Mononuclear cell (primary cell): ENCODE measurements around the gene BSN. TPM values are rescaled to one million over a fixed set of nuclear protein-coding genes. Genes with fewer than 3 reads are reported as not detected.

Experiments
- H3K27me3 ChIP-seq: 2 replicates; pipeline ENCODE4 v1.6.0; 2011; ENCODE audit warnings: low read length, control low read depth; ENCODE audit not compliant: insufficient read depth
- H3K4me1 ChIP-seq: 2 replicates; pipeline ENCODE4 v1.5.1; 2011; ENCODE audit warnings: mild to moderate bottlenecking, low read length, control low read depth; ENCODE audit not compliant: insufficient read depth
- H3K4me3 ChIP-seq: 2 replicates; pipeline ENCODE4 v1.5.1; 2011; ENCODE audit warnings: mild to moderate bottlenecking, low read length, moderate library complexity
- H3K9me3 ChIP-seq: 2 replicates; pipeline ENCODE4 v1.5.1; 2011; ENCODE audit warnings: low read depth, mild to moderate bottlenecking, control low read depth, low read length
- total RNA-seq: library from RNA; depleted of rRNA; stranded (reverse); fragments of >200 nt; gene quantifications from one replicate; pipeline ENCODE4 v1.2.3, GENCODE V29; 2012

Gene BSN
- total RNA-seq, 1 donor = under 0.01 TPM

- Histone ChIP-seq H3K9me3 (no peaks in the 10 kb centered on the region), H3K27me3 (no peaks in the 10 kb centered on the region), H3K4me1 (no peaks in the 10 kb centered on the region), H3K4me3 (no peak overlapping the region)
Measured at GRCh38 chr3:49531218-49531617, 23.1 kb upstream of the BSN start.

DNA sequence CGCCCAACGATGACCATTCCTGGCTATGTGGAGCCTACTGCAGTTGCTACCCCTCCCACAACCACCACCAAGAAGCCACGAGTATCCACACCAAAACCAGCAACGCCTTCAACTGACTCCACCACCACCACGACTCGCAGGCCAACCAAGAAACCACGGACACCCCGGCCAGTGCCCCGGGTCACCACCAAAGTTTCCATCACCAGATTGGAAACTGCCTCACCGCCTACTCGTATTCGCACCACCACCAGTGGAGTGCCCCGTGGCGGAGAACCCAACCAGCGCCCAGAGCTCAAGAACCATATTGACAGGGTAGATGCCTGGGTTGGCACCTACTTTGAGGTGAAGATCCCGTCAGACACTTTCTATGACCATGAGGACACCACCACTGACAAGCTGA, 22.6 kb upstream of the BSN start:
- H3K4me3 ChIP-seq = no peak overlapping the region
- no peaks in the 10 kb centered on the region for H3K4me1 ChIP-seq
- H3K9me3 ChIP-seq = no peaks in the 10 kb centered on the region
- H3K27me3 ChIP-seq = no peaks in the 10 kb centered on the region

GRCh38 chr3:49533031-49533430, 21.2 kb upstream of the BSN start:
- no peaks in the 10 kb centered on the region for H3K27me3 ChIP-seq

GRCh38 chr3:49533786-49534519, 20.3 kb upstream of the BSN start:
- H3K4me3 ChIP-seq = no peak overlapping the region
- no peaks in the 10 kb centered on the region for H3K27me3 ChIP-seq
- no peaks in the 10 kb centered on the region for H3K4me1 ChIP-seq
- no peaks in the 10 kb centered on the region for H3K9me3 ChIP-seq

More at GRCh38 chr3:49533031-49533430, 21.2 kb upstream of the BSN start:
- Histone ChIP-seq H3K9me3 (no peaks in the 10 kb centered on the region), H3K4me3 (no peak overlapping the region), H3K4me1 (no peaks in the 10 kb centered on the region)

GRCh38 chr3:49534581-49535441, 19.5 kb upstream of the BSN start:
- Histone ChIP-seq H3K4me1 (no peaks in the 10 kb centered on the region), H3K9me3 (no peaks in the 10 kb centered on the region), H3K4me3 (no peak overlapping the region), H3K27me3 (no peaks in the 10 kb centered on the region)

DNA sequence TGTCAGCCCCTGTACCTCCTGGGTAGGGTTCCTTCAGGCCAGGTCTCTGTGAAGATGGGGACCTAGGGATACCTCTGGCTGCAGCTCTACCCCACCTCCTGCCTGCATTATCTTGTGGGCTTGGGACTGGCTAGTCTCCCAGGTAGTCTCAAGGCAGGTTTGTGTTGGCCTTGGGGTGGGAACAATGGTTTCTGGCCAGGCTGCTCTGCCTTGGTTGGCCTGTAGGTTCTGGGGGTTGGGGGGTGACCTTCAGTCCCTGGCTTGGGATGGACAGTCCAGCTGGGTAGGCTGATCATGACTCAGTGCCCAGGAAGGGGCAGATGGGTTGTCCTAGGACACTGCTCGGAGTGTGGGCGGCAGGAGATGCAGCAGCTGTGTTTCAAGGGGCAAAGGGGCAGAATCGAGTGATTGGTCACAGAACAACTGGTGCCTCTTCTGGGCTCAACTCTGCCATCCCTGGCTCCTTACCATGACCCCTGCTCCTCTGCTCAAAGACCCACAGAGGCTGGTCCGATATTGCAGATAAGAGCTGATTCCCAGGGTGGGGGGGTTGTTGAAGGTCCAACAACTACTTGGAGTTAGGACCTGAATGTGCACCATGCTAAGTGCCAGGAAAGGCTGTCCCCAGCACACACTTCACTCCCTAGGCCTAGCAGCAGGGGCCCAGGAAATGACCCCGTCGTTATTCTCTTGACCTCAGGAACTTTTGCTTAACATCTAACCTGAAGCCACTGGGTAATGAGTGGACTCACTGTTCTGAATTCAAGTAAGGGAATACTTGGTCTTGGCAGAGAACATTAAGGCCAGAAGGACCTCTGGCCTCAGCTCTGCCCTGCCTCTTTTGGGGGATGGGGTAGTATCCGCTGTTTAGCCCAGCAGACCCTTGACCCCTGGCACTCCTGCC, 18.1 kb upstream of the BSN start:
- Histone ChIP-seq H3K9me3 (no peaks in the 10 kb centered on the region), H3K4me3 (no peak overlapping the region), H3K4me1 (peaks cover 9% of the 10 kb centered on the region), H3K27me3 (no peaks in the 10 kb centered on the region)

- no peaks in the 10 kb centered on the region for H3K9me3 ChIP-seq
- H3K4me1 ChIP-seq = peaks cover 9% of the 10 kb centered on the region
- no peaks in the 10 kb centered on the region for H3K27me3 ChIP-seq
- no peak overlapping the region for H3K4me3 ChIP-seq
Measured at GRCh38 chr3:49536875-49537533, 17.3 kb upstream of the BSN start.

DNA sequence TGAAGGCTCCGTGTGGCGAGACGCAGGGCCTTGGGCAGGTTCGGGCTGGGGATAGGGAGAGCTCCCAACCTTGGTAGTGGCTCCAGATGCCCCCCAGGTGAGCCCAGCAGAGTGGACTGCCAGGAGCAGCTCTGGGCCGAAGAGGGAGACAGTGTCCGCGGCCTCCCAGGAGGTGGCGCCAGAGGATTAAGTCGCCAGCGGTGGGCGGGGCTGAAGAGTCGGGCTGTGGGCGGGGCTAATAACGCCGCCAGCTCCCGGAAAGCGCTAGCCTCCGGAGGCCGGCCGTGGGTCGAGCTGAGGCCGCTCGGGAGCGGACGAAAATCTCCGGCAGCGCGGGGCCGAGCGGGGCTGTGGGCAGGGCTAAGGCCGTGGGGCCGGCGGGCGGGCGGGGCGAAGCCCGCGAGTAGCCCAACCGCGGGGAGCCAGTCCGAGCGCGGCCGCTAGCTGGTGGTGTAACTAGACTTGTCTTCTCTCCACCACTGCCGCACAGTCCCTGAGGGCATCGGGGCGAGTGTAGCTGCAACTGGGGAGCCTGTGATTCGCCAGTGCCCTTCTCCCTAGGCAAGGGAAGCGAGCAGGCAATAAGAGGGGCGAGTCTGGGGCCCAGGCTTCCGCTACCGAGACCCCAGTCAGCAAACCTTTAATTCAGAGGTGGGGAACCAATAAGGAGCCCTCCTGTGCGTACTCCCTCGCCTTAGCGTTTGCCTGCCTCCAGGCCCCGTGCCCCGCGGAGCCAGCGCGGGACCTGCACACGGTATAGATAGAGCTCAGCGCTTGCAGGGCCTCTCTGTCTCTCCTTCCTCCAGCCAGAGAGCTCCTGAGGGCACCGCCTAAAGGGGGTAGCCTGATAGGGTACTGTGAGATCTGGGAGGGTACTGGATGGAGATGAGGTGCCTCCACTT, 14.4 kb upstream of the BSN start:
- Histone ChIP-seq H3K9me3 (no peaks in the 10 kb centered on the region), H3K4me1 (peaks cover 9% of the 10 kb centered on the region), H3K4me3 (peak overlapping the region; percentile 53), H3K27me3 (no peaks in the 10 kb centered on the region)

DNA sequence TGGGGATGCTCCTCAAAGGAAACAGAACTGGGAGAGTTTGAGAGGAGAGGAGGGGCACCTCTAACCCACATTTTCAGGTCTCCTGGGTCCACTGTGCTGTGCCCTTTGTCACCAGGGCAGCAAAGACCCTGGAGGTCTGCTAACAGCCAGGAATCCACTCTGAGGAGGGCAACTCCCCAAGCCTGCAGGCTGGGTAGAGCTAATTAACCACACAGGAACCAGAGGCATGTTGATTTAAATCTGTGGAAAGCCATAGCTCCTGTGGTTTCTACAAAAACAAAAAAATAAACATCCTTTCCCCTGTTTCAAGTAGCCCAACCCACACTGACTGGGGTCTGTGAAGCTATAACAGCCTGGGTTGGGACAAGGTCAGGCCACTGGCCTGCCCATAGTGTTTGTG, 2.2 kb upstream of the BSN start:
- peaks cover 41% of the 10 kb centered on the region for H3K27me3 ChIP-seq
- H3K9me3 ChIP-seq = no peaks in the 10 kb centered on the region
- H3K4me3 ChIP-seq = no peak overlapping the region
- H3K4me1 ChIP-seq = peaks cover 20% of the 10 kb centered on the region

- H3K9me3 ChIP-seq = no peaks in the 10 kb centered on the region
- no peak overlapping the region for H3K4me3 ChIP-seq
- peaks cover 20% of the 10 kb centered on the region for H3K4me1 ChIP-seq
- peaks cover 47% of the 10 kb centered on the region for H3K27me3 ChIP-seq
Measured at GRCh38 chr3:49553324-49553691, 969 bp upstream of the BSN start.

DNA sequence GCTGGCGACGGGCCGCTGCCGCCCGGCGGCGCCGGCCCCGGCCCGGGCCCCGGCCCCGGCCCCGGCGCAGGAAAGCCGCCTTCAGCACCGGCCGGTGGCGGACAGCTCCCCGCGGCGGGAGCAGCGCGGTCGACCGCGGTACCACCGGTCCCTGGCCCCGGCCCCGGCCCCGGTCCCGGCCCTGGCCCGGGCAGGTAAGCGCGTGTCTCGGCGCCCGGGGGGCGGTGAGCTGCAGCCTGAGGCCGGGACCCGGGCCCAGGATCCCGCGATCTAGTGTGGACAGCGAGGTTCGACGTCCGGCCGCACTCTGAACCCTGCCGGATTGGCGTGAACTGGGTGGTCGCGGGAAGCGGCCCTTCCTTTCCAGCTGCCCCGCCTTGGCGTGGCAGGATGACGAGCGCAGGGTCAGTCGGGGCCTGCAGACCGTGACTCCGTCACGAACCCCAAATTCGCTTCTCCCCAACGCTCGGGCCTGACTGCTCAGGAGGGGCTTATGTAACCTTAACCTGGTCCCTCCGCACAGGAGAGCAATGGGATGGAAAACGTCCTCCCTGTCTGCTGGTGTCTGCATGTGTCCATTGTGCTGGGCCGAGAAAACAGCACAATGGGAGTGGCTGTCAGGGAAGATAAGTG, 472 bp downstream of the BSN start:
- H3K9me3 ChIP-seq = no peaks in the 10 kb centered on the region
- H3K4me1 ChIP-seq = peaks cover 20% of the 10 kb centered on the region
- no peak overlapping the region for H3K4me3 ChIP-seq
- peaks cover 53% of the 10 kb centered on the region for H3K27me3 ChIP-seq

DNA sequence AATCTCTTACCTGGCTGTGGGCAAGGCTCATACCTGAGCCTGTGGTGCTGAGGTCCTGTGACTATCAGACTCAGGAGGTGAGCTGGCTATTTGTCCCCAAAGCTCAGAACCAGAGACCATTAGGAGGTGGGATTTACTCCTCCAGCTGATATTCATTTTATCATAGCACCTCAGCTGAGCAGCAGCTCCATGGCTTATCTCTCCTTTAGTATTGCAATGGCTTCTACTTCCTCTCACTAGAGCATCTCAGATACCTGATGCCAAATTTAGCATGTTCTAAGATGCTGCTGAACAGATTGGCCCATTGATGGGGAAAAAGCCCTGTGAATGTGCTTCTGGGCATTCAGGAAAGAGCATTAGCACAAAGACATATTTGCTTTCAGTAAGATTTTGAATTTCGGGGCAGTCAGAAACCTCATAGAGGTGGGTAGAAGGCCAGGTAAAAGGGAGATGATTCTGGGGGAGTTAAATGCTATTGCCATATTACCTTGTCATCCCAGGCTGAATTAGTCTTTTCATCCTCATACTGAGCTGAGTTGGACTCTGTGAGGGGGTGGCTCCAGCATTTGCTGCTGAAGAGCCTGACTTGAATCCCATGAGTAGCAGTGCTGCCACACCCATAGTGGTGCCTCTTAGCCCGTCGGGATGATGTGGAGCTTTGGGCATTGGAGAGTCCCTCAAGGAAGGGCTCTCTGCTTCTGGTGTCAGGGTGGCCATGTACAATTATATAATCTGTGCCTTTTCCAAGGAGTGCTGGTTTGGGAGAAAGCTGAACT, 2.4 kb downstream of the BSN start:
- Histone ChIP-seq H3K27me3 (peaks cover 56% of the 10 kb centered on the region), H3K9me3 (no peaks in the 10 kb centered on the region), H3K4me1 (peaks cover 20% of the 10 kb centered on the region), H3K4me3 (no peak overlapping the region)
